GM18867 (cell line): Measurements from ENCODE around the gene PDS5A.
"Not testable (repeated sequence)": the region's sequence is repeated elsewhere in the genome, so short reads cannot be mapped to it uniquely, and the experiment has no call there.

Experiments
- ATAC-seq: cut with Tn5 transposase; IDR thresholded peaks from one replicate; pipeline ENCODE4 v1.9.1; 2021; ENCODE audit warnings: mild to moderate bottlenecking, moderate library complexity; ENCODE audit not compliant: unreplicated experiment

Gene PDS5A

GRCh38 chr4:39905019-39905418 is 72.7 kb downstream of the PDS5A start:
- ATAC-seq = not testable (repeated sequence)

DNA sequence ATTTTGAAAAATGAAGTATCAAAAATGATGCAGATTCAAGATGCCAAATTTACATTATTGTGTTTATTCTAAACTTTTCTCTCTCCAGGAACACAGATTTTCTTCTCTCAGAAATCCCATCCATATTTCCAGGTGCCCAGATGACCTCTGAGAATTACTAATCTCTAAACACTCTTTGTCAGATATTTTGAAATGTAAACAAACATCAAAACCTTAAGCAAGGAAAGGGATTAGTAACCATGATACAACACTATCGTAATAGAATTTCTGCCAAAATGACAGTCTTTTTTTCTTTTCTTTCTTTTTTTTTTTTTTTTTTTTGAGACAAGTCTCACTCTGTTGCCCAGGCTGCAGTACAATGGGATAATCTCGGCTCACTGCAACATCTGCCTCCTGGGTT is 76.7 kb downstream of the PDS5A start:
- no peak for ATAC-seq

DNA sequence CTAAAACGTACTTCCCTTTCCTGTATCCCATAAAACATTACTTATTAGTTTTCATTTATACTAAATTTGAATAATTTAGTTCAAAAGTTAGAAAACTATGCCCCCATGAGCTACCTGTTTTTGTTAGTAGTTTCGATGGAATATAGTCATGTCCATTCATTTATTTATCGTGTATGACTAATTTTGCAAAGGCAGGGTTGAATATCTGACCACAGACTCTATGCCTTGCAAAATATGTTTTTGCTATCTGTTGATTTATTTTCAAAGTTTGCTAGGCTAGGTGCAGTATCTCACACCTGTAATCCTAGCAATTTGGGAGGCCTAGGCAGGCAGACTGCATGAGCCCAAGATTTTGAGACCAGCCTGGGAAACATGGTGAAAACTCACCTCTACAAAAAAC is 78.4 kb downstream of the PDS5A start:
- no peak for ATAC-seq

DNA sequence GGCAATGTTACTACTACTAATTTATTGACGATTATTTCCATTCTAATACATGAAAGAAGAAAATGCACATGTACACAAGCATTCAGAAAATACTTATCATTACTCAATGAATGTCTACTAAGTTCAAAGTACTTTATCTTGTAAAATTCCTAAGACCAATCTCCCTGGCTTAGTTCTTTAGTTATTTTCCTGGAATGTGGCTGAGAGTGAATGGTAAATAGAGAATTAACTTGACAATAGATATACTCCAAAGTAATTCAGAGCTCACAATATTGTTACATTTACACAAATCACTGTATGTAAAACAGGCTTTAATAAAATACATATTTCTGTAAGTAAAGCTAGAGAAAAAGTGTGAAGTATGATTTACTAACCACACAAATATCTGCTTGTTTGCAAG is 79.7 kb downstream of the PDS5A start:
- no peak for ATAC-seq

- no peak for ATAC-seq
These were observed 84.0 kb downstream of the PDS5A start for GRCh38 chr4:39893693-39894072.

DNA sequence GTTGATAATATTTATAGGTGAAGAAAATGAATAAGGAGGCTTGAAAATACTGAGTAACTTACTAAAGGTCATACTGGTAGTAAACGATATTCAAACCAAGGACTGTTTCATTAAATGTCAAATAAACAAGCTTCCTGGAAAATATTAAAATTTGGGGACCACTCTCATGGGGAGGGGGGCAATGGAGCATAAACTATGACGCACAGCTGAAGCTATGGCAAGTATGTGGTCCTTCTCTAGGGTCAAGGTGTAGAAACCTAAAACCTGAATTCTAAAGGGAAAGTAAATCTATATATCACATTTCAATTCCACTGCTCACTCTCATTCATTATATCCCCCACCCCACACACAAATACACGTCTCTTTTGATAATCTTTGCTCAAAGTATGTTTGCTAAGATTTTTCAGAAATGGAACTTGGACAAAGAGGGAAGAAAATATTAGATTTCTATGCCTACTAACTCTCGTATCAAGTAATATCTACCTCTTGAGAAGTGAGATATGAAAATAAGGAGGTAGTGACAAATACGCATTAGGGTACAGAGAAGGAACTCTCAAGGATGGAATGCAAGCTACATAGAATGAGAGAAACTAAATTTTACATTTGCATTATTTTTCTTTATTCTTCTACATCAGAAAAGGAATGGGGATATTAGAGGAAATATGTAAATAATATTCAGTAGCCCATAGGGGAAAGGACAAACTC is 84.6 kb downstream of the PDS5A start:
- no peak for ATAC-seq

DNA sequence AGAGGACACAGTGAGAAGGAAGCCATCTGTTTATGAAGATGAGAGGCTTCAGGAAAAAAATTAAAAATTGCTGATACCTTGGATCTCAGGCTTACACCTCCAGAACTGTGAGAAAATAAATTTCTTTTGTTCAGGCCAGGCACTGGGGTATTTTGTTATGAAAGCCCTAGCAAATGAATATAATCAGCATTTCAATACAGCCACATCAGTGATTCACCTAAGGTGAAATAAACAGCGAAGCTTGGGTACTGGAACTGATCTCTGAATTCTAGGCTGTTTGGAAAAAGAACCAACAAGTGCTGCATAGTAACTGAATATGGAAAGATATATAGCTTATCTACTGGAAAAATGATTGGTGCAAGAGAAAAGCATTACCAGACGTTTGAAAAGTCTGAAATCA is 88.5 kb downstream of the PDS5A start:
- no peak for ATAC-seq

DNA sequence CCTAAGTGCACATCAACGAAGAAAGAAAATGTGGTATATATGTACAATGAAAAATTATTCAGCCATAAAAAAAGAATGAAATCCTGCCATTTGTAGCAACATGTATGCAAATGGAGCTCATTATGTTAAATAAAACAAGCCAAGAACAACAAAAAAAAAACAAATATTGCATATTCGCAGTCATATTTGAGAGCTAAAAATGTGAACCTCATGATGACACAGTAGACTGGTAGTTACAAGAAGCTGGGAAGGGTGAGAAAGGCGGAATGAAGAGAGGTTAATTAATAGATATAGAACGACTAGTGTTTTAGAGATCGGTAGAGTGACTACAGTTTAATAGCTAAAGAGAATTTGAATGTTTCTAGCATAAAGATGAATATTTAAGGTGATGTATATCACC is 89.2 kb downstream of the PDS5A start:
- ATAC-seq = no peak

DNA sequence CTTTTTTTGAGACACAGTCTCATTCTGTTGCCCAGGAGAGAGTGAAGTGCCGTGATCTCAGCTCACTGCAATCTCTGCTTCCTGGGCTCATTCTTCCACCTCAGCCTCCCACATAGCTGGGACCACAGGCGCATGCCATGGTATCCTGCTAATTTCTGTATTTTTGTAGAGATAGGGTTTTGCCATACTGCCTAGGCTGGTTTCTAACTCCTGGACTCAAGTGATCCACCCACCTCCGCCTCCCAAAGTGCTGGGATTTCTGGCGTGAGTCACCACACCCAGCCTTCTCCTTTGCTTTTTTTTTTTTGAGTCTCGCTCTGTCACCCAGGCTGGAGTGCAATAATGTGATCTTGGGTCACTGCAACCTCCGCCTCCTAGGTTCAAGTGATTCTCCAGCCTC is 94.1 kb downstream of the PDS5A start:
- ATAC-seq = no peak

DNA sequence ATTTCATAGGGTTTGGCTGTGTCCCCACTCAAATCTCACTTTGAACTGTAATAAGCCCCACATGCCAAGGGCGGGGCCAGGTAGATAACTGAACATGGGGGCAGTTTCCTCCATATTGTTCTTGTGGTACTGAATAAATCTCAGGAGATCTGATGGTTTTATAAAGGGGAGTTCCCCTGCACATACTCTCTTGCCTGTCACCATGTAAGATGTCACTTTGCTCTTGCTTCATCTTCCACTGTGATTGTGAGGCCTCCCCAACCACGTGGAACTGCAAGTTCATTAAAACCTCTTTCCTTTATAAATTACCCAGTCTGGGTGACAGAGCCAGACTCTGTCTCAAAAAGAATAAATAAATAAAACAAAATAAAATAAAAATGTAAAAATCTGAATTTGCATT is 95.9 kb downstream of the PDS5A start:
- ATAC-seq = no peak

DNA sequence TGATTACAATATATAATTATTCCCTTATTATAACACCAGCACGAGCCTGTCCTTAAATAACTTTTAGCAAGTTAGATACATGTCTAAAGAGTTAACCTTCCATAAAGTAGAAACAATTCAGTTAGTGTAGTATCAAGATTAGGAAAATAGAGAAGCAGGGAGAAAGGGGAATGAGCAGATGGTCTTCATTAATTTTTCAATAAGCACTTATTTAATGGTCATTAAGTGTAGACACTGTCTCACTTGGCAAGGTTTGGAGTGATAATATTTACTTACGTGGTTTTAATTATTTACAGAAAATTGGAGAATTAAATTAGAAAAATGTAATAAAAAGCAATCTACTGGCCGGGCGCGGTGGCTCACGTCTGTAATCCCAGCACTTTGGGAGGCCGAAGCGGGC is 99.7 kb downstream of the PDS5A start:
- no peak for ATAC-seq

GRCh38 chr4:39873823-39874222 is 103.9 kb downstream of the PDS5A start:
- ATAC-seq = no peak

GRCh38 chr4:39865280-39865679 is 112.4 kb downstream of the PDS5A start:
- no peak for ATAC-seq

GRCh38 chr4:39864391-39864790 is 113.3 kb downstream of the PDS5A start:
- ATAC-seq = no peak

GRCh38 chr4:39860804-39861203 is 116.9 kb downstream of the PDS5A start:
- no peak for ATAC-seq

DNA sequence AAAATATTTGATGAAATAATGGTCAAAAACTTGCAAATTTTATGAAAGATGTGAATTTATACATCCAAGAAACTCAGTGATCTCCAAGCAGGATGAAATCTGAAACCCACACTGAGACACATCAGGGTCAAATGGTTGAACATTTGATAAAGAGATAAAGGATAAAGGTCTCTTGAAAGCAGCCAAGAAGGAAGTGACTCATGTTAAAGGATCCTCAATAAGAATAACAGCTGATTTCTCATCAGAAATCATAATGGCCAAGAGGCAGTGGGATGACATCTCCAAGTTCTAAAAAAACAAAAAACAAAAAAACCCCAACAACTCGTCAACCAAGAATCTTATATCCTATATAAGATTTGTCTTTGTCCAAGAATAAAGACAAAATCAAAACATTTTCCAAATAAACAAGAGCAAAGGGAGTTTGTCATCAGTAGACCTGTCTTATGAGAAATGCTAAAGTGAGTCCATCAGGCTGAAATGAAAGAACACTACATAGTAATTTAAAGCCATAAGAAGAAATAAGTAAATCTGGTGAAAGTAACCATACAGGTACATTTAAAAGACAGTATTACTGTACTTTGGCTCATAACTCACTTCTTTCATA is 121.7 kb downstream of the PDS5A start:
- ATAC-seq = no peak

GRCh38 chr4:39852636-39853035 is 125.1 kb downstream of the PDS5A start:
- ATAC-seq = no peak

GRCh38 chr4:39850727-39851126 is 127.0 kb downstream of the PDS5A start:
- no peak for ATAC-seq

DNA sequence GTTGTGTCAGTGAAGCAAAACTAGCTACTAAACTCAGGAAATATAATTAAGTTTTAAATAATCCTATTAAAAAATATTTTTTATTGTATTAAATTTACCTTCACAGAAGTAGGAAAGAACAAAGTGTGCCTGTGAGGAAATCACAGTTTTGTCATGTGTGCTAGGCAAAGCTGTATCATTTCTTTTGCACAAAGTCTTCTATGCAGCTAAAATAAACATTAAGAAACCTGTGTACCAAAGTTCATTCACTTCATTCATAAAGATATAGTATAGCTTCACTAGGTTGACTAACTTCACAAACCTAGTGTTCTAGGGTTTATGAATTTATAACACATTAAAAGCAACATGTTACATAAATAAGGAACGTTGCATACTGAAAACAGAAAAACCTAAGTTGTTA is 131.0 kb downstream of the PDS5A start:
- no peak for ATAC-seq

- no peak for ATAC-seq
These were observed 131.6 kb downstream of the PDS5A start for GRCh38 chr4:39846120-39846519.

- ATAC-seq = no peak
These were observed 135.8 kb downstream of the PDS5A start for GRCh38 chr4:39841894-39842293.

- ATAC-seq = not testable (repeated sequence)
These were observed 137.2 kb downstream of the PDS5A start for GRCh38 chr4:39840516-39840915.

GRCh38 chr4:39840027-39840426 is 137.7 kb downstream of the PDS5A start:
- ATAC-seq = no peak
